GM21526 (cell line): ENCODE results near the gene ZNF268.
"Not testable (repeated sequence)": the region's sequence is repeated elsewhere in the genome, so short reads cannot be mapped to it uniquely, and the experiment has no call there.

ENCODE experiments used
- ATAC-seq: cut with Tn5 transposase; IDR thresholded peaks from one replicate; pipeline ENCODE4 v1.9.1; 2021; ENCODE audit warnings: moderate library complexity; ENCODE audit not compliant: unreplicated experiment, low FRiP score

The ZNF268 gene

GRCh38 chr12:133226690-133227089 lies 45.4 kb downstream of the ZNF268 start:
- no peak for ATAC-seq

- no peak for ATAC-seq
Observed at GRCh38 chr12:133227281-133227852, 46.1 kb downstream of the ZNF268 start.

- ATAC-seq, result no peak
Observed at GRCh38 chr12:133231001-133231400, 49.7 kb downstream of the ZNF268 start.

GRCh38 chr12:133233006-133233405 lies 51.7 kb downstream of the ZNF268 start:
- ATAC-seq, result no peak

- ATAC-seq, result no peak
Observed at GRCh38 chr12:133233993-133234564, 52.8 kb downstream of the ZNF268 start.

- ATAC-seq, result no peak
Observed at GRCh38 chr12:133234971-133235370, 53.7 kb downstream of the ZNF268 start.

GRCh38 chr12:133235401-133236112 lies 54.3 kb downstream of the ZNF268 start, which contains the start of gene ANHX:
ANHX (minus strand) TSS chr12:133235877; CDS start chr12:133234356, 1,521 bp downstream.
- ATAC-seq, result no peak

- no peak for ATAC-seq
Observed at GRCh38 chr12:133236144-133236543, 54.8 kb downstream of the ZNF268 start.

- no peak for ATAC-seq
Observed at GRCh38 chr12:133236556-133236955, 55.3 kb downstream of the ZNF268 start.

- no peak for ATAC-seq
Observed at GRCh38 chr12:133251732-133252131, 70.4 kb downstream of the ZNF268 start.

- ATAC-seq, result not testable (repeated sequence)
Observed at GRCh38 chr12:133255833-133256232, 74.5 kb downstream of the ZNF268 start.

GRCh38 chr12:133256321-133256720 lies 75.0 kb downstream of the ZNF268 start:
- ATAC-seq, result no peak

- ATAC-seq, result no peak
Observed at GRCh38 chr12:133264173-133264572, 82.9 kb downstream of the ZNF268 start.
